K562 (cell line): ENCODE data around the gene RPRD1B. TPM values are rescaled to one million over a fixed set of nuclear protein-coding genes. Genes with fewer than 3 reads are reported as not detected.
A peak's percentile ranks its signal among the peaks of the same experiment; 100 is the strongest.

Source experiments
- BCL6 ChIP-seq: fragments of 250-450 bp; sonication (Bioruptor Pico); IDR thresholded peaks from 2 replicates; pipeline ENCODE4 v1.4.0; 2020
- CEBPG ChIP-seq, 3 experiments: fragments of 200-800 bp in 1 of 3; sonication (Bioruptor generic) in 1 of 3; sonication (generic) in 1 of 3; formaldehyde crosslinking in 1 of 3; IDR thresholded peaks in 2 of 3; conservative IDR thresholded peaks in 1 of 3; 2 replicates each; pipeline versions ENCODE4 v1.6.1 to v1.8.0; 2016 to 2022; ENCODE audit warnings: missing compliant biosample characterization in 2 of 3, missing genetic modification characterization in 2 of 3, mild to moderate bottlenecking in 1 of 3, missing genetic modification reagents in 1 of 3
- HNRNPLL ChIP-seq: fragments of 200-400 bp; formaldehyde crosslinking; IDR thresholded peaks from 2 replicates; pipeline ENCODE4 v1.6.1; 2017; ENCODE audit warnings: low read length, low read depth, mild to moderate bottlenecking; ENCODE audit not compliant: poor library complexity, severe bottlenecking
- MAZ ChIP-seq, 2 experiments: fragments of 450-650 bp in 1 of 2; sonication (generic) in 1 of 2; formaldehyde crosslinking; IDR thresholded peaks in 1 of 2; conservative IDR thresholded peaks in 1 of 2; 2 replicates each; pipeline versions ENCODE4 v1.4.0 to v1.5.0; 2020; ENCODE audit warnings: mild to moderate bottlenecking in 1 of 2, missing genetic modification reagents in 1 of 2
- MTA2 ChIP-seq: fragments of 450-650 bp; IDR thresholded peaks from 2 replicates; pipeline ENCODE4 v1.6.1; 2016; ENCODE audit warnings: low read depth
- MTA3 ChIP-seq: fragments of 450-650 bp; formaldehyde crosslinking; IDR thresholded peaks from 2 replicates; pipeline ENCODE4 v1.6.1; 2017; ENCODE audit warnings: mild to moderate bottlenecking, borderline replicate concordance
- MTF1 ChIP-seq: fragments of 250-450 bp; sonication (Bioruptor Pico); IDR thresholded peaks from 2 replicates; pipeline ENCODE4 v1.9.0; 2021; ENCODE audit warnings: moderate library complexity, mild to moderate bottlenecking, inconsistent platforms, borderline replicate concordance
- NFIX ChIP-seq: fragments of 250-450 bp; sonication (Bioruptor Pico); IDR thresholded peaks from 2 replicates; pipeline ENCODE4 v1.4.0; 2020; ENCODE audit warnings: low read depth, mild to moderate bottlenecking, moderate library complexity
- NONO ChIP-seq, 2 experiments: fragments of 200-400 bp in 1 of 2; fragments of 450-650 bp in 1 of 2; formaldehyde crosslinking in 1 of 2; IDR thresholded peaks; 2 replicates each; pipeline ENCODE4 v1.6.1; 2017; ENCODE audit warnings: low read depth in 2 of 2, mild to moderate bottlenecking in 2 of 2, moderate library complexity in 2 of 2, low read length in 1 of 2
- POLR2AphosphoS2 ChIP-seq: IDR thresholded peaks from 2 replicates; pipeline ENCODE4 v1.6.1; 2012; ENCODE audit warnings: low read length, improper control_type of control experiment
- PRPF4 ChIP-seq: fragments of 200-400 bp; formaldehyde crosslinking; IDR thresholded peaks from one replicate; pipeline ENCODE4 v1.6.1; 2017; ENCODE audit warnings: low read length, low read depth, mild to moderate bottlenecking; ENCODE audit not compliant: insufficient read depth, poor library complexity, severe bottlenecking
- PURB ChIP-seq: sonication (generic); formaldehyde crosslinking; IDR thresholded peaks from 2 replicates; pipeline ENCODE4 v1.9.0; 2021; ENCODE audit warnings: low read depth, mild to moderate bottlenecking, missing genetic modification reagents
- RBM34 ChIP-seq: fragments of 200-400 bp; formaldehyde crosslinking; IDR thresholded peaks from 2 replicates; pipeline ENCODE4 v1.6.1; 2018; ENCODE audit warnings: low read length, borderline replicate concordance; ENCODE audit not compliant: insufficient read depth
- RHOXF2B ChIP-seq: fragments of 250-450 bp; sonication (Bioruptor Pico); conservative IDR thresholded peaks from 2 replicates; pipeline ENCODE4 v1.5.1; 2021
- SIN3A ChIP-seq, 2 experiments: fragments of 150-350 bp in 1 of 2; IDR thresholded peaks; 2 replicates each; pipeline ENCODE4 v1.6.1; 2011 to 2016; ENCODE audit warnings: borderline replicate concordance in 2 of 2, low read depth in 2 of 2, low read length in 2 of 2, mild to moderate bottlenecking in 2 of 2, moderate library complexity in 2 of 2; ENCODE audit not compliant: control insufficient read depth in 1 of 2
- SMAD2 ChIP-seq: fragments of 150-350 bp; IDR thresholded peaks from 2 replicates; pipeline ENCODE4 v1.6.1; 2014; ENCODE audit warnings: low read depth, mild to moderate bottlenecking, low read length
- SPI1 ChIP-seq: IDR thresholded peaks from 2 replicates; pipeline ENCODE4 v1.6.1; 2011; ENCODE audit warnings: low read depth, low read length, control low read depth, borderline replicate concordance
- YBX1 ChIP-seq: fragments of 450-650 bp; IDR thresholded peaks from 2 replicates; pipeline ENCODE4 v1.7.1; 2016; ENCODE audit warnings: mild to moderate bottlenecking
- ZC3H8 ChIP-seq: fragments of 450-650 bp; IDR thresholded peaks from 2 replicates; pipeline ENCODE4 v1.6.1; 2017
- ZKSCAN3 ChIP-seq: fragments of 250-450 bp; sonication (Bioruptor Pico); IDR thresholded peaks from 2 replicates; pipeline ENCODE4 v1.4.0; 2020
- ZNF174 ChIP-seq: fragments of 250-450 bp; sonication (Bioruptor Pico); IDR thresholded peaks from 2 replicates; pipeline ENCODE4 v1.4.0; 2020; ENCODE audit warnings: mild to moderate bottlenecking
- ZNF431 ChIP-seq: sonication (generic); formaldehyde crosslinking; IDR thresholded peaks from 2 replicates; pipeline ENCODE4 v1.8.0; 2022; ENCODE audit warnings: mild to moderate bottlenecking, missing genetic modification reagents
- ZNF445 ChIP-seq: fragments of 250-450 bp; sonication (Bioruptor Pico); IDR thresholded peaks from 2 replicates; pipeline ENCODE4 v1.4.0; 2020; ENCODE audit warnings: low read depth, mild to moderate bottlenecking, moderate library complexity
- ZNF583 ChIP-seq: fragments of 250-450 bp; sonication (Bioruptor Pico); IDR thresholded peaks from 2 replicates; pipeline ENCODE4 v1.4.0; 2020
- ZNF586 ChIP-seq: fragments of 450-650 bp; formaldehyde crosslinking; conservative IDR thresholded peaks from 2 replicates; pipeline ENCODE4 v1.4.0; 2020; ENCODE audit warnings: mild to moderate bottlenecking, moderate library complexity
- ZNF79 ChIP-seq: fragments of 250-450 bp; sonication (Bioruptor Pico); IDR thresholded peaks from 2 replicates; pipeline ENCODE4 v1.4.0; 2020; ENCODE audit warnings: low read depth, mild to moderate bottlenecking, moderate library complexity
- ZNF830 ChIP-seq: fragments of 250-450 bp; sonication (Bioruptor Pico); IDR thresholded peaks from 2 replicates; pipeline ENCODE4 v1.5.0; 2021; ENCODE audit warnings: mild to moderate bottlenecking
- ZSCAN29 ChIP-seq: fragments of 450-650 bp; IDR thresholded peaks from 2 replicates; pipeline ENCODE4 v1.6.1; 2017
- polyA plus RNA-seq, 8 experiments: library from polyadenylated mRNA; depleted of rRNA in 4 of 8; stranded (reverse) in 5 of 8; unstranded in 3 of 8; fragments of >200 nt; fragmentation: Nextera tagmentation in 2 of 8; fragmentation: Illumina TruSeq in 1 of 8; extraction: Ambion mirVana in 2 of 8; extraction: Trizol in 1 of 8; gene quantifications; 2 replicates each; pipeline versions ENCODE4 v1.2.1 to v1.2.3, GENCODE V29; 2011 to 2014; ENCODE audit warnings: inconsistent platforms in 1 of 8, missing spikeins in 1 of 8
- total RNA-seq, 7 experiments: library from RNA; depleted of rRNA in 6 of 7; stranded (reverse); fragments of >200 nt in 6 of 7; fragmentation: Illumina TruSeq in 2 of 7; extraction: Trizol in 2 of 7; gene quantifications; 2 replicates each; pipeline versions ENCODE4 v1.2.1 to v1.2.3, GENCODE V29; 2011 to 2021; ENCODE audit warnings: low replicate concordance in 1 of 7
- TF ChIP-seq, protein P1 (sequence below): fragments of 250-450 bp; sonication (Bioruptor Pico); IDR thresholded peaks from 2 replicates; pipeline ENCODE4 v1.8.0; 2021; ENCODE audit warnings: moderate library complexity, mild to moderate bottlenecking, inconsistent platforms

The RPRD1B gene
- total and polyA plus RNA-seq, 9 of the 15 experiments (the other 6 are each of a cell fraction or from before 2014, with no cell fraction given): 5.5 to 43.0 (median 24.4) TPM

DNA sequence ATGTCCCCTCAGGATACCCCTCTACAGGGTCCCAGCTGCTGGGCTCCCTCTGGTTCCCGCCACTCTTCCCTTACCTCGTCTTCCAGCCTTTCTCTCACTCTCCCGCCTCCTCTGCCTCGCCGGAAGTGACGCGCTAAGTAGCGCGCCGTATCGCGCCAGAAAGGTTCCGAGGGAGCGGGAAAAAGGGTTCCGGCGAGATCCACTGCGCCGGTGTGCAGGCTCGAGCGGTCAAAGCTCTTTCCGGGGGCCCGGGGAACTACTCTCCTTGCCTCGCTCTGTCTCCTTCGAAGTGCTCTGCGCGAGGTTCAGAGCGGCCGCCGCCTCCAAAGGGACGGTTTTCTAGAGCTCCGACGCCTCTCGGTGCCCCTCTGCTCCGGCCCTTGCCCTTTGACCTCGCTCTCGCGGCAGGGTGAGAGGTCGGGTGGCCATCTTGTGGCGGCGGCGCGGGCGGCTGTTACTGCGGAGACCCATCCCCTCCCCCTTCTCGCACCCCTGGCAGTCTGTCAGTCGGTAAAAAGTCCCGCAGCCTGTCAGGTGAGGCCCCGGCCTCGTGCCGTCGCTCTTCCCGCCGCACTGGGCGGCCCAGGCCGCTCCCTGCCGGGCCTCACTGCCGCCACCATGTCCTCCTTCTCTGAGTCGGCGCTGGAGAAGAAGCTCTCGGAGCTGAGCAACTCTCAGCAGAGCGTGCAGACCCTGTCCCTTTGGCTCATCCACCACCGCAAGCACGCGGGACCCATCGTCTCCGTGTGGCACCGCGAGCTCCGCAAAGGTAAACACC, at the start of gene RPRD1B, which contains the start of gene TTI1 (continued):
- TF ChIP-seq MAZ (CRISPR knock-in tag; conservative IDR thresholded peaks at IDR 0.05 in 1 of 2, IDR thresholded peaks at IDR 0.05 in 1 of 2) (peak; percentile 72 to 91), MTF1 (CRISPR knock-in tag) (no peak), PRPF4 (no peak), CEBPG (CRISPR knock-in tag; IDR thresholded peaks at IDR 0.05) (0 out of 2 replicates have a peak, but pooled peaks have one; percentile 23), CEBPG (tag; conservative IDR thresholded peaks at IDR 0.05 in 1 of 2, IDR thresholded peaks at IDR 0.05 in 1 of 2) (no peak), ZNF586 (no peak), SPI1 (no peak), POLR2AphosphoS2 (no peak; the same call in 1 of the 2 replicates), HNRNPLL (peak; percentile 48), ZNF431 (CRISPR knock-in tag) (no peak), ZC3H8 (no peak), ZNF583 (CRISPR knock-in tag) (no peak; the same call in 1 of the 2 replicates), MTA2 (peak; percentile 93), ZNF174 (CRISPR knock-in tag) (no peak), MTA3 (peak; percentile 27; the same call in 1 of the 2 replicates), BCL6 (CRISPR knock-in tag) (no peak), NONO (IDR thresholded peaks at IDR 0.05; ENCODE audit: low read depth in 2 of 2, low read length in 1 of 2) (no peak; a peak in 2 of 4 replicates), ZNF79 (CRISPR knock-in tag) (no peak), ZKSCAN3 (CRISPR knock-in tag) (no peak), RHOXF2B (CRISPR knock-in tag) (no peak), SMAD2 (no peak), PURB (CRISPR knock-in tag) (no peak), ZNF445 (CRISPR knock-in tag) (no peak), ZSCAN29 (no peak), RBM34 (no peak), NFIX (CRISPR knock-in tag) (no peak), YBX1 (no peak), ZNF830 (CRISPR knock-in tag) (no peak), SIN3A (IDR thresholded peaks at IDR 0.05; ENCODE audit: borderline replicate concordance in 2 of 2, control insufficient read depth in 1 of 2, low read depth in 2 of 2, low read length in 2 of 2) (peak in 1 of 2 experiments; percentile 53; a peak in 2 of 4 replicates)
- TF ChIP-seq, protein P1, sequence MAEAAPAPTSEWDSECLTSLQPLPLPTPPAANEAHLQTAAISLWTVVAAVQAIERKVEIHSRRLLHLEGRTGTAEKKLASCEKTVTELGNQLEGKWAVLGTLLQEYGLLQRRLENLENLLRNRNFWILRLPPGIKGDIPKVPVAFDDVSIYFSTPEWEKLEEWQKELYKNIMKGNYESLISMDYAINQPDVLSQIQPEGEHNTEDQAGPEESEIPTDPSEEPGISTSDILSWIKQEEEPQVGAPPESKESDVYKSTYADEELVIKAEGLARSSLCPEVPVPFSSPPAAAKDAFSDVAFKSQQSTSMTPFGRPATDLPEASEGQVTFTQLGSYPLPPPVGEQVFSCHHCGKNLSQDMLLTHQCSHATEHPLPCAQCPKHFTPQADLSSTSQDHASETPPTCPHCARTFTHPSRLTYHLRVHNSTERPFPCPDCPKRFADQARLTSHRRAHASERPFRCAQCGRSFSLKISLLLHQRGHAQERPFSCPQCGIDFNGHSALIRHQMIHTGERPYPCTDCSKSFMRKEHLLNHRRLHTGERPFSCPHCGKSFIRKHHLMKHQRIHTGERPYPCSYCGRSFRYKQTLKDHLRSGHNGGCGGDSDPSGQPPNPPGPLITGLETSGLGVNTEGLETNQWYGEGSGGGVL (CRISPR knock-in tag): no peak
